GM12874 (cell line): ENCODE data around the gene DBF4B.

Source experiments
- CTCF ChIP-seq: IDR thresholded peaks from 2 replicates; pipeline ENCODE4 v1.5.1; 2011; ENCODE audit warnings: low read depth, mild to moderate bottlenecking, control low read depth, low read length, moderate library complexity; ENCODE audit not compliant: insufficient read depth

DBF4B gene

DNA sequence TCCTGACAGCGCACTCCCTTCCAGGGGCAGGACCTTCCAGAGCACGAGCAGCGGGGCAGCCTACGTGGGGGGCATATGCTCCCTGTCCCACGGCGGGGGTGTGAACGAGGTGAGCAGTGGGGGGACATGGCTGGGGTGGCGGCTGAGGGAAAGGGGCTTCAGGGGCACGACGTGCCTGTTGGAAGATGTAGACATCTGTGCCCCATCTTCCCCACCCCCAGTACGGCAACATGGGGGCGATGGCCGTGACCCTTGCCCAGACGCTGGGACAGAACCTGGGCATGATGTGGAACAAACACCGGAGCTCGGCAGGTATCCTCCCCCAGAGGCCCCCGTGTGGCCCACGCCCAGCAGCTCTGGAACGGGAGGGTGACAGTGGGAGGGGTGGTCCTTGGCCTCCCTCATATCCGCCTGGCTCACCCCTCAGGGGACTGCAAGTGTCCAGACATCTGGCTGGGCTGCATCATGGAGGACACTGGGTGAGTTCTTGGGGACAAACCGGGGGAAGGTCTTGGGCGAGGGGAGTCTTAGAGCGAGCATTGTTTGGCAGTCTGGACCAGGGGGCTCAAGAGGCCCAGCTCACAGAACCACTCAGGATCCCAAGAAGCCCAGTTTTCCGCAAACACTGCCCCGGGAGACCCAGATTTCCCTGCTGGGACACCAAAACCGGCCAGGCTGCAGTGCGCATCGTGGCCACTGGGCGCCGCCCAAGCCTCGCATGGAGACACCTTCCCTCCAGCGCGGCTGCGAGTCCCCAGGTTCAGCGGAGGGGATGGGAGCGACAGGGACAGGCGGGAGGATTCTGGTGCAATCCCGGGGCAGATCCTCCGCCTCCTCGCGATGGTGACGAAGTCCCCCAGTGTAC, 66.0 kb downstream of the DBF4B start:
- peak; percentile 100 for TF ChIP-seq CTCF

GRCh38 chr17:44775136-44775837, 66.8 kb downstream of the DBF4B start:
- TF ChIP-seq CTCF = 0 out of 2 replicates have a peak, but pooled peaks have one; percentile 2

DNA sequence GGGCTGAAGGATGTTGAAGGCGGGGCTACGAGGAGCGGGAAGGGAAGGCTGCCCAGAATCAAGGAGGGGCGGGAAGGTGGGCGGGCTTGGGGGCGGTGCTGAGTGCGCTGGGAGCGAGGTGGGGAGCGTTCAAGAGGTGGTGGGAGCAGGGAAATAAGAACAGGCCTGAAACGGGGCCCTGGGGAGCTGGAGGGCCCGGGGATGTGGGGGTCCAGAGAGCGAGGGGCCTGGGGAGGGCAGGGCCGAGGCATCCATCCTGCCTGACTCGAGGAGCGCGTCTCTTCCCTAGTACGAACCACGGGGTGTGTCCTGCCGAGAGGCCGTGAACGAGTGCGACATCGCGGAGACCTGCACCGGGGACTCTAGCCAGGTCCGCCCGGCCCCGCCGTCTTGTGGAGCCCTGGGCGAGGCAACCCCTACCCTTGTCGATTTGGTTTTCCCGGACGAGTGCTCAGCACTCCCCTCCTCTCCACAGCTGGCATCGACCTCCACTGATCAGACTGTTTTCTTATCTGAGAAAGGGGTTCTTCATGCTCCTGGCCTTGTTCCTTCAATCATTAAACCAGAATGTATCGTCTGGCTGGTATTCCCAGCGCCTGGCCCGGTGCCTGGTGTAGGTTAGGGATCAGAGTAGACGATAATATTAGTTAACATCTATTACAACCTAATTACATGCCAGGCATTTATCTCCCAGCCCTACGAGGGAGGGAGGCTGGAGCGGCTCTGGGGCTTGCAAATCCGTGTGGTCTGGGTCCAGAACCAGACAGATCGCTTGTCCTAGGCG, 67.6 kb downstream of the DBF4B start:
- TF ChIP-seq CTCF = no peak

- TF ChIP-seq CTCF = no peak
Measured at GRCh38 chr17:44776628-44777393, 68.3 kb downstream of the DBF4B start.

GRCh38 chr17:44777394-44778348, 69.2 kb downstream of the DBF4B start:
- no peak for TF ChIP-seq CTCF

- TF ChIP-seq CTCF = no peak
Measured at GRCh38 chr17:44778656-44779210, 70.3 kb downstream of the DBF4B start.
